ENCODE measurements around the gene CDC25B.

CDC25B gene

GRCh38 chr20:3763671-3764601, 32.2 kb upstream of the CDC25B start:
- in situ Hi-C loops (cut with HindIII; ENCODE audit: low sequenced_read_pairs), result no loop called here

GRCh38 chr20:3764659-3765058, 31.5 kb upstream of the CDC25B start:
- in situ Hi-C loops (cut with HindIII; ENCODE audit: low sequenced_read_pairs), result no loop called here

GRCh38 chr20:3765171-3765882, 30.8 kb upstream of the CDC25B start:
- in situ Hi-C loops (cut with HindIII; ENCODE audit: low sequenced_read_pairs), result no loop called here

GRCh38 chr20:3766422-3767109, 29.5 kb upstream of the CDC25B start:
- in situ Hi-C loops (cut with HindIII; ENCODE audit: low sequenced_read_pairs), result no loop called here

GRCh38 chr20:3767110-3767426, 29.0 kb upstream of the CDC25B start:
- in situ Hi-C loops (cut with HindIII; ENCODE audit: low sequenced_read_pairs), result no loop called here

DNA sequence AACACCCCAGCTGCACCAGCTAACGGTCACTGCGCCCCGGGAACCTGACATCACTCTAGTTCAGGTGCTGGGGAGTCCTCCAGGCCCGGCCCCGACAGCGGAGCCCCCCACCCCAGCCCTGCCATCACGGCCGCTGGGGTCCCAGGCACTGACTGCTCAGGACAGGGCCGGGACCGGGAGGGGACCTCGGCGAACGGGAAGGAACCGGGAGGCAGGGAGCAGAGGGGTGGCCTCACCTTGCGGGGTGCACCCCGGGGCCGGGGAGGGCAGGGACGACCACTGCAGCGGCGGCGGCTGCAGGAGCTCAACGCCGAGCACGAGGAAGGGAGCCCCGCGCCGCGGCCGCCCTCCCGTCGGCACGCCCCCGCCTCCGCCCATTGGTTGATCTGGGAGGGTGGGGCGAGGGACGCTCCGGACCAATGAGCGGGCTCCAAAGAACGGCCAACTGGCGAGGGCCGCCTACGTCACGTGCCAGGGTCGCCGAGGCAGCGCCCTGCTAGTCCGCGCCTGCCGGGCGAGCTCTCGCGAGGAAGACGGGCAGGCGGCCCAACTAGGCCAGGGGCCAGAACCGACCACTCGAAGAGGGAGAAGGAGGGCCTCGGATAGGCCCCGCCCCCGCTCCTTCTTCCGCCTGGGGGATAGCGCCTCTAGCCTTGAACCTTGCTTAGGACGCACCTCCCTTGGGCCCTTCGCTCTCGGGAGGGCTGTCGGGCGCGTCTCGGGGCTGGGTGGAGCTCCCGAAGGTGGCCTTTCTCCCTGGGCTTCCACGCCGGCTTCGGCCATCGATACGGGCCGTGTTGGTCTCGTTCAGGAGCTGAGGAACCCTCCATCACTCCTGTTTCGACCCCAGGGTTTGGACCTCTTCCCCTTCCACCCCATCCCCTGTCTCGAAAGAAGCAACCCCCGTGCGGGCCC, 28.4 kb upstream of the CDC25B start, which contains the start of gene ADISSP:
Gene ADISSP (minus strand): TSS at position 327 of the 915 bp plus-strand sequence. CDS start 7,653 bp downstream, outside the sequence.
- in situ Hi-C loops (cut with HindIII; ENCODE audit: low sequenced_read_pairs), result no loop called here

DNA sequence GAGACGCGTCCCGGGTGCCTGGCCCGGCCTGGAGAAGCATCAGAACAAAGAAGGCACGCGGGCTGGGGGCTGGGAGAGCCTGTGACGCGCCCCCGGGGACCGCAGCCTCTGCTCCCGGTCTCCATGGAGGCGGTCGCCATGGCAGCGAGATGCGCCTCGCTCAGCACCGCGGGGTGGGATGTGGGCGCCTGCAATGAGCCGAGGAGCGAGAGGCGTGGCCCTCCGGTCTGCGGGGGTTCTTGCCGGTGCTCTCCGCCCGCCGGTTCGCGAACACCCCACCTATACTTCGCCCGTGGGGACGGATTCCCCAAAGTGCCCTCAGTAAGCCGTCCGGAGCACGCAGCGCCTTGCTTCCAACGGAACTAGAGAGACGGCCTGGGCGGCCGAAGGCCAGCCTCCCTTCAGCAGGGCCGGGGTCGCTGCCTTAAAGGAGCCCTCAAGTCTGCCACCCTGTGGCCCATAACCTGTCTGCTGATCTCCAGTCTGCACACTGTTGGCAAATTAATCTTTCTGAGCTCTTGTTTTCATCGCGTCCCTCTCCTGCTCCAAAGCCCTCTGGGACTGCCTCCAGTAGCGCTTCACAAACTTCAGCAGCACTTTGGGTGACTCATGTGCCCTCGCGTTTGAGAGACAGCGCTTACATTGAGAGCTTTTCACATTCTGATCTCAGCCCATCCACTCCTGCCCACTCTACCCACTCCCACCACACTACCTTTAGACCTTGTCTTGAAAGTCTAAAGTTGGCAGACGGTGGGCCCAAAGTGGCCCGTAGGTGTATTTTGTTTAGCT, 27.6 kb upstream of the CDC25B start:
- in situ Hi-C loops (cut with HindIII; ENCODE audit: low sequenced_read_pairs), result no loop called here

GRCh38 chr20:3771552-3772058, 24.5 kb upstream of the CDC25B start:
- in situ Hi-C loops (cut with HindIII; ENCODE audit: low sequenced_read_pairs), result no loop called here

DNA sequence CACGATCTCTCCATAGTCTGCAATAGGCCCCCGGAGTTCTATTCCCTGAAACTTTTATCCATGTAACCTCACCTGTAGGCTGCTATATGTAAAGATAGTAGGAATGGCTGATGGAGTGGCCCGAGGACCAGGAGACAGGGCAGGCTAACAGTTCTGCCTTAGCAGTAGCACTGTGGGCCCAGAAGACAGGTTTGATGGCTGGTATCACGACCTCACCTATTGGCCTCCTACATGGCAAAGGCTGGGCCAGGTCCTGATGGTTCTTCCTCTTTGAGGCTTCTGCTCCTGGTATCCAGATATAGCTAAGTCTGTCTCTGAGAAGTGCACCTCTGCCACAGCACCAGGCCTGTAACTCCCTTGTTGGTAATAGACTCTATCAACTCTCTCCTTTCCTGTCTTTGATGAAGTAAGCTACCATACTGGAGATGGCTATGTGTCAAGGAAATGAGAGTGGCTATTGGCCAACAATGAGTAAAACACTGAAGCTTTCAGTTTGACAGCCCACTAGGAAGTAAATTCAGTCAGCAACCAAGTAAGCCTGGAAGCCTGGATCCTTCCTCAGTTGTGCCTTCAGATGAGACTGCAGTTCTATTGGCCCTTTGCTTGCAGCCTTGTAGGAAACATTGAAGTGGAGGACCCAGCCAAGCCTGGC, 20.5 kb upstream of the CDC25B start:
- in situ Hi-C loops (cut with HindIII; ENCODE audit: low sequenced_read_pairs), result no loop called here

GRCh38 chr20:3777381-3777715, 18.8 kb upstream of the CDC25B start:
- in situ Hi-C loops (cut with HindIII; ENCODE audit: low sequenced_read_pairs), result no loop called here

GRCh38 chr20:3777716-3778629, 18.1 kb upstream of the CDC25B start:
- in situ Hi-C loops (cut with HindIII; ENCODE audit: low sequenced_read_pairs), result no loop called here

DNA sequence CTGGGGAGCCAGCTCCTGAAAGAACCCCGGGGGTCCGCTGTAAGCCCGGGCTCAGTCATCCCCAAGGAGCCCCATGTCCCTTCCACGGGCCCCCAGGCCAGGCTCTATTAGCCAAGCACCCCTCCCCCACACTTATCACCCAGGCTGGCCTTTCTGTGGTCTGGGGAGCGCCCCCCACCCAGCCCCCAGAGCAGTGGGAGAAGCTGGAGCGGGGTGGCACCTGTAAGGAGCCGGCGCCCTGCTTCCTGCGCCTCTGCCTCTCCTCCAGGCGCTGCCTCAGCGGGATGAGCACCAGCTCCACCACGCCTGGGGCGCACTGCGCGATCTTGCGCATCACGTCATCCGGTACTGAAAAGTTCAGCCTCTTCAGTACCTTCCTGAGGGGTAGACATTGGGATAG, 17.1 kb upstream of the CDC25B start:
- in situ Hi-C loops (cut with HindIII; ENCODE audit: low sequenced_read_pairs), result no loop called here

GRCh38 chr20:3781153-3781910, 14.8 kb upstream of the CDC25B start, which contains the start of gene SPEF1:
TSS of gene SPEF1 (minus strand) at chr20:3781448. CDS start at chr20:3781287, 161 bp downstream.
- in situ Hi-C loops (cut with HindIII; ENCODE audit: low sequenced_read_pairs), result no loop called here

DNA sequence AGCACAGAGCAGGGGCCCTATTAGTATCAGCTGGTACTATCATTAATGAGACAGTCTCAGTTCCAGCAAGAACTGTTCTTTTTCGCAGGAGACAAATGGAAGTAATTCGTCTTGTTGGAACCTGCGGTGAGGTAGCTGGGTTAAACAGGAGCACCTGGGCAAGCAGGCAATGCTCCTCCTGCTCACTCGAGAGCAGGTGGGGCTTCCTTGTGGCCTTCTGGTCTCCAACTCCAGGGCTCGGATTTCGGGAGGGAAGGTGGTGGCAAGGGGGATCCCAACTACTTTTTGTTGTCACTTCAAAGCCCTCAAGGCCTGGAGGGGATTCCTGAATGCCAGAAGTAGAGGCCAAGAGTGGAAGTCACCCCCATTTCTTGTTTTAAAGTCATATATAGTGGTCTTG, 13.5 kb upstream of the CDC25B start:
- in situ Hi-C loops (cut with HindIII; ENCODE audit: low sequenced_read_pairs), result no loop called here

- in situ Hi-C loops (cut with HindIII; ENCODE audit: low sequenced_read_pairs), result no loop called here
Observed at GRCh38 chr20:3783068-3783489, 13.0 kb upstream of the CDC25B start.

DNA sequence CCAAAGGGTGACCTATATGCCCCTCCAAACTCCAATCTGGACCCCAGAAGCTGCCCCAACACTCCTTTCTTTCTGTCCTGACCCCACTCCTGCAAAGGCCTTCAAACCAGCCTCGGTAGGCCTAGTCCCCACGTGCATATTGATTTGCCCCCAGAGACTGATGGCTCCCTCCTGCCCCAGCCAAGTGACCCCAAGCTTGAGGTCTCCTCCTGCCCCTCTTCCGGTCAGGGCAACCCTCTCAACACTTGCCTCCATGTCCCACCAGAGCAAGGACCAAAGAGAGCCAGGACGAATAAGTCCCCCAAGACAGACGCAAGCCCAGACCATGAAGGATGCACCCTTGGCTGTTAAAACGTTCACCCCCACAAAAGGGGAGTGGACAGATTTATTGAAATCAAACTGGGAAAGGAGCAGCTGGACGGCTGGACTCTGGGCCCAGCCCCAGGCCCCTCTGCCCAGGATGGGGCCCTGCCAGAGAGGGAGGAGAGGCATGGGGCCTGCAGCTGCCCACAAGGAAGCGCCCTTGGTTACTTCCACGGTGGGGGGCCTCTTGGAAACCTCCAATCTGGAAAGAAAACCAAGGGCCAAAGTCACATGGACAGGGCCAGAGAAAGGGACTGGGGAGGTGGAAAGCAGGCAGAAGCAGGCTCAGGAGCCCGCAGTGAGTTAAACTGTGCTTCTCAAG, 12.5 kb upstream of the CDC25B start:
- in situ Hi-C loops (cut with HindIII; ENCODE audit: low sequenced_read_pairs), result no loop called here

All from DLD1 (cell line).